Neural crest cell (in vitro differentiated cells): Measurements from ENCODE around the gene DIP2B. TPM values are rescaled to one million over a fixed set of nuclear protein-coding genes. Genes with fewer than 3 reads are reported as not detected.

Experiments
- DNase-seq: peaks from one replicate; pipeline ENCODE4 v3.0.0; 2021; ENCODE audit warnings: low read depth, mixed read lengths, low spot score
- H3K27ac Mint-ChIP-seq: one replicate; pipeline ENCODE4 v1.8.0; 2021; ENCODE audit warnings: mild to moderate bottlenecking, mixed read lengths; ENCODE audit not compliant: unreplicated experiment
- H3K27me3 Mint-ChIP-seq: 2 replicates; pipeline ENCODE4 v1.8.0; 2021; ENCODE audit warnings: low read depth, mild to moderate bottlenecking, mixed read lengths
- H3K36me3 Mint-ChIP-seq: 2 replicates; pipeline ENCODE4 v1.8.0; 2021; ENCODE audit warnings: low read depth, mild to moderate bottlenecking, mixed read lengths
- H3K4me1 Mint-ChIP-seq: 2 replicates; pipeline ENCODE4 v1.8.0; 2021; ENCODE audit warnings: mixed read lengths
- H3K4me3 Mint-ChIP-seq: one replicate; pipeline ENCODE4 v1.8.0; 2021; ENCODE audit warnings: mild to moderate bottlenecking, mixed read lengths
- H3K9me3 Mint-ChIP-seq: 2 replicates; pipeline ENCODE4 v1.8.0; 2021; ENCODE audit warnings: mixed read lengths
- CTCF ChIP-seq: fragments of 200-600 bp; sonication (generic); conservative IDR thresholded peaks from 2 replicates; pipeline ENCODE4 v1.5.0; 2021; ENCODE audit warnings: antibody characterized with exemption, mild to moderate bottlenecking
- total RNA-seq: library from RNA; stranded (reverse); gene quantifications from 2 replicates; pipeline ENCODE4 v1.2.1, GENCODE V29; 2021

Gene DIP2B
- total RNA-seq, 1 donor from 2014 or later, result 39.4 TPM

- no peak for TF ChIP-seq CTCF
- Mint-ChIP-seq H3K4me1 (peaks cover 17% of the 10 kb centered on the region), H3K27ac (no peak overlapping the region), H3K36me3 (no peaks in the 10 kb centered on the region), H3K4me3 (no peak overlapping the region), H3K9me3 (no peaks in the 10 kb centered on the region), H3K27me3 (no peaks in the 10 kb centered on the region)
- no peak for DNase-seq
Measured at GRCh38 chr12:50581226-50582184, 76.7 kb downstream of the DIP2B start.

- H3K27me3 Mint-ChIP-seq, result no peaks in the 10 kb centered on the region
- no peak overlapping the region for H3K4me3 Mint-ChIP-seq
- no peak for TF ChIP-seq CTCF
Measured at GRCh38 chr12:50584135-50584534, 79.3 kb downstream of the DIP2B start.

GRCh38 chr12:50589650-50590435, 85.1 kb downstream of the DIP2B start:
- Mint-ChIP-seq H3K27me3 (no peaks in the 10 kb centered on the region), H3K4me3 (no peak overlapping the region), H3K9me3 (no peaks in the 10 kb centered on the region), H3K36me3 (no peaks in the 10 kb centered on the region), H3K4me1 (peaks cover 7% of the 10 kb centered on the region), H3K27ac (no peak overlapping the region)
- DNase-seq, result no peak
- no peak for TF ChIP-seq CTCF

More at GRCh38 chr12:50584135-50584534, 79.3 kb downstream of the DIP2B start:
- Mint-ChIP-seq H3K4me1 (peaks cover 17% of the 10 kb centered on the region), H3K36me3 (no peaks in the 10 kb centered on the region), H3K9me3 (no peaks in the 10 kb centered on the region), H3K27ac (no peak overlapping the region)
- no peak for DNase-seq

- peaks cover 10% of the 10 kb centered on the region for H3K4me1 Mint-ChIP-seq
- no peaks in the 10 kb centered on the region for H3K27me3 Mint-ChIP-seq
- TF ChIP-seq CTCF, result no peak
- H3K9me3 Mint-ChIP-seq, result no peaks in the 10 kb centered on the region
- no peak for DNase-seq
- H3K4me3 Mint-ChIP-seq, result no peak overlapping the region
- H3K36me3 Mint-ChIP-seq, result no peaks in the 10 kb centered on the region
- no peak overlapping the region for H3K27ac Mint-ChIP-seq
Measured at GRCh38 chr12:50590869-50591268, 86.1 kb downstream of the DIP2B start.

- Mint-ChIP-seq H3K27me3 (no peaks in the 10 kb centered on the region), H3K4me1 (peaks cover 18% of the 10 kb centered on the region), H3K27ac (no peak overlapping the region), H3K9me3 (no peaks in the 10 kb centered on the region), H3K36me3 (no peaks in the 10 kb centered on the region), H3K4me3 (no peak overlapping the region)
- TF ChIP-seq CTCF, result no peak
- DNase-seq, result no peak
Measured at GRCh38 chr12:50595667-50596066, 90.9 kb downstream of the DIP2B start.
